K562 (cell line): ENCODE data around the gene ERVK3-1. TPM values are rescaled to one million over a fixed set of nuclear protein-coding genes. Genes with fewer than 3 reads are reported as not detected.

Experiments used
- BMI1 ChIP-seq: fragments of 150-350 bp; IDR thresholded peaks from 2 replicates; pipeline ENCODE4 v1.6.1; 2014; ENCODE audit warnings: low read length
- CHD7 ChIP-seq: fragments of 200-600 bp; sonication (generic); IDR thresholded peaks from one replicate; pipeline ENCODE4 v1.6.1; 2012; ENCODE audit warnings: mild to moderate bottlenecking, low read depth, low read length, inconsistent platforms
- E2F5 ChIP-seq: sonication (generic); formaldehyde crosslinking; IDR thresholded peaks from 2 replicates; pipeline ENCODE4 v1.8.0; 2022; ENCODE audit warnings: mild to moderate bottlenecking, missing genetic modification reagents
- GATAD2B ChIP-seq: fragments of 450-650 bp; IDR thresholded peaks from 2 replicates; pipeline ENCODE4 v1.6.1; 2017; ENCODE audit warnings: mild to moderate bottlenecking, borderline replicate concordance
- GTF2E2 ChIP-seq: fragments of 200-800 bp; sonication (Bioruptor generic); IDR thresholded peaks from 2 replicates; pipeline ENCODE4 v1.6.1; 2016; ENCODE audit warnings: missing genetic modification characterization, missing compliant biosample characterization
- HMGN3 ChIP-seq: IDR thresholded peaks from 2 replicates; pipeline ENCODE4 v1.6.1; 2011; ENCODE audit warnings: borderline replicate concordance, low read depth, mild to moderate bottlenecking, mixed read lengths, low read length; ENCODE audit not compliant: insufficient read length; ENCODE audit errors: extremely low read depth
- MEF2A ChIP-seq: IDR thresholded peaks from 2 replicates; pipeline ENCODE4 v1.6.1; 2011; ENCODE audit warnings: low read depth, mild to moderate bottlenecking, low read length, moderate library complexity; ENCODE audit not compliant: control insufficient read depth
- NBN ChIP-seq: fragments of 450-650 bp; IDR thresholded peaks from 2 replicates; pipeline ENCODE4 v1.6.1; 2016; ENCODE audit warnings: low read depth, mild to moderate bottlenecking
- NR2C1 ChIP-seq, 2 experiments: fragments of 450-650 bp; IDR thresholded peaks; 2 replicates each; pipeline ENCODE4 v1.6.1; 2017; ENCODE audit warnings: mild to moderate bottlenecking in 2 of 2, antibody characterized with exemption in 1 of 2, inconsistent platforms in 1 of 2, missing compliant biosample characterization in 1 of 2, missing genetic modification characterization in 1 of 2
- PREB ChIP-seq: sonication (generic); formaldehyde crosslinking; IDR thresholded peaks from 2 replicates; pipeline ENCODE4 v1.8.1; 2023; ENCODE audit warnings: mild to moderate bottlenecking, missing genetic modification reagents
- RFX1 ChIP-seq: fragments of 450-650 bp; IDR thresholded peaks from 2 replicates; pipeline ENCODE4 v1.6.1; 2016; ENCODE audit warnings: mild to moderate bottlenecking, moderate library complexity
- SMAD1 ChIP-seq: fragments of 150-350 bp; IDR thresholded peaks from 2 replicates; pipeline ENCODE4 v1.6.1; 2014; ENCODE audit warnings: low read length, low read depth; ENCODE audit not compliant: partially characterized antibody
- ZEB2 ChIP-seq: fragments of 450-650 bp; IDR thresholded peaks from 2 replicates; pipeline ENCODE4 v1.6.1; 2016
- ZNF212 ChIP-seq: fragments of 450-650 bp; formaldehyde crosslinking; IDR thresholded peaks from 2 replicates; pipeline ENCODE4 v1.4.0; 2020; ENCODE audit warnings: mild to moderate bottlenecking
- ZNF232 ChIP-seq: sonication (generic); formaldehyde crosslinking; IDR thresholded peaks from 2 replicates; pipeline ENCODE4 v1.8.0; 2022; ENCODE audit warnings: mild to moderate bottlenecking, missing genetic modification reagents
- ZNF589 ChIP-seq: fragments of 200-800 bp; sonication (Bioruptor generic); IDR thresholded peaks from 2 replicates; pipeline ENCODE4 v1.6.1; 2016; ENCODE audit warnings: low read depth, missing genetic modification characterization, missing compliant biosample characterization
- ZNF644 ChIP-seq: fragments of 200-800 bp; sonication (Bioruptor generic); IDR thresholded peaks from 2 replicates; pipeline ENCODE4 v1.6.1; 2016; ENCODE audit warnings: low read depth, missing genetic modification characterization, missing compliant biosample characterization
- polyA plus RNA-seq, 8 experiments: library from polyadenylated mRNA; depleted of rRNA in 4 of 8; stranded (reverse) in 5 of 8; unstranded in 3 of 8; fragments of >200 nt; fragmentation: Nextera tagmentation in 2 of 8; fragmentation: Illumina TruSeq in 1 of 8; extraction: Ambion mirVana in 2 of 8; extraction: Trizol in 1 of 8; gene quantifications; 2 replicates each; pipeline versions ENCODE4 v1.2.1 to v1.2.3, GENCODE V29; 2011 to 2014; ENCODE audit warnings: inconsistent platforms in 1 of 8, missing spikeins in 1 of 8
- total RNA-seq, 7 experiments: library from RNA; depleted of rRNA in 6 of 7; stranded (reverse); fragments of >200 nt in 6 of 7; fragmentation: Illumina TruSeq in 2 of 7; extraction: Trizol in 2 of 7; gene quantifications; 2 replicates each; pipeline versions ENCODE4 v1.2.1 to v1.2.3, GENCODE V29; 2011 to 2021; ENCODE audit warnings: low replicate concordance in 1 of 7

Gene ERVK3-1
- total and polyA plus RNA-seq, 9 of the 15 experiments (the other 6 are each of a cell fraction or from before 2014, with no cell fraction given): 87.6 to 299 (median 119) TPM

GRCh38 chr19:58304748-58305064 is 471 bp upstream of the ERVK3-1 start (continued):
- TF ChIP-seq CHD7 (no peak), NBN (0 out of 2 replicates have a peak, but pooled peaks have one; percentile 9), ZNF589 (no peak; the same call in 1 of the 2 replicates), ZNF232 (CRISPR knock-in tag) (no peak), SMAD1 (no peak), BMI1 (no peak), ZNF212 (CRISPR knock-in tag) (no peak), HMGN3 (no peak), ZEB2 (no peak), NR2C1 (IDR thresholded peaks at IDR 0.05) (no peak), NR2C1 (tag; IDR thresholded peaks at IDR 0.05) (no peak), GTF2E2 (tag) (peak; percentile 90), MEF2A (no peak), ZNF644 (no peak), PREB (CRISPR knock-in tag) (no peak), GATAD2B (no peak), RFX1 (0 out of 2 replicates have a peak, but pooled peaks have one; percentile 13), E2F5 (no peak)
